GM23248 (cell line): ENCODE data around the gene DAO. TPM values are rescaled to one million over a fixed set of nuclear protein-coding genes. Genes with fewer than 3 reads are reported as not detected.
A peak's percentile ranks its signal among the peaks of the same experiment; 100 is the strongest.

Experiments used
- DNase-seq: peaks from one replicate; pipeline ENCODE4 v3.0.0-alpha.2; 2015
- H2AFZ ChIP-seq: fragments of 200-600 bp; sonication (generic); 2 replicates; pipeline ENCODE4 v1.6.1; 2016; ENCODE audit warnings: antibody characterized with exemption
- H3F3A ChIP-seq: fragments of 200-600 bp; sonication (generic); 2 replicates; pipeline ENCODE4 v1.6.1; 2016; ENCODE audit warnings: mild to moderate bottlenecking, antibody characterized with exemption, mixed run types; ENCODE audit not compliant: insufficient read depth
- H3K27ac ChIP-seq: fragments of 200-600 bp; sonication (generic); 2 replicates; pipeline ENCODE4 v1.5.1; 2016; ENCODE audit warnings: mild to moderate bottlenecking
- H3K27me3 ChIP-seq: fragments of 200-600 bp; sonication (generic); replicated peaks from 2 replicates; pipeline ENCODE4 v1.6.1; 2016; ENCODE audit warnings: mild to moderate bottlenecking; ENCODE audit not compliant: insufficient read depth
- H3K36me3 ChIP-seq: fragments of 200-600 bp; sonication (generic); 2 replicates; pipeline ENCODE4 v1.6.1; 2016; ENCODE audit warnings: low read depth, mild to moderate bottlenecking
- H3K4me1 ChIP-seq: fragments of 200-600 bp; sonication (generic); 2 replicates; pipeline ENCODE4 v1.6.1; 2016; ENCODE audit warnings: mild to moderate bottlenecking; ENCODE audit not compliant: insufficient read depth
- H3K4me2 ChIP-seq: fragments of 200-600 bp; sonication (generic); one replicate; pipeline ENCODE4 v1.6.1; 2016; ENCODE audit warnings: mild to moderate bottlenecking; ENCODE audit not compliant: unreplicated experiment
- H3K4me3 ChIP-seq: fragments of 200-600 bp; sonication (generic); 2 replicates; pipeline ENCODE4 v1.5.1; 2016; ENCODE audit warnings: mild to moderate bottlenecking
- H3K79me2 ChIP-seq: fragments of 200-600 bp; sonication (generic); 2 replicates; pipeline ENCODE4 v1.6.1; 2016; ENCODE audit warnings: mild to moderate bottlenecking; ENCODE audit not compliant: insufficient read depth
- H3K9ac ChIP-seq: fragments of 200-600 bp; sonication (generic); 2 replicates; pipeline ENCODE4 v1.6.1; 2016; ENCODE audit warnings: mild to moderate bottlenecking
- H3K9me2 ChIP-seq: fragments of 200-600 bp; sonication (generic); 2 replicates; pipeline ENCODE4 v1.6.1; 2016; ENCODE audit warnings: mixed run types, mild to moderate bottlenecking, moderate library complexity; ENCODE audit not compliant: insufficient read depth
- H3K9me3 ChIP-seq: fragments of 200-600 bp; sonication (generic); one replicate; pipeline ENCODE4 v1.6.1; 2017; ENCODE audit warnings: low read depth
- H4K20me1 ChIP-seq: fragments of 200-600 bp; sonication (generic); 2 replicates; pipeline ENCODE4 v1.6.0; 2016; ENCODE audit not compliant: insufficient read depth
- EZH2 ChIP-seq: fragments of 200-600 bp; sonication (generic); IDR thresholded peaks from 2 replicates; pipeline ENCODE4 v1.6.1; 2018; ENCODE audit warnings: antibody characterized with exemption, mild to moderate bottlenecking; ENCODE audit not compliant: insufficient read depth, poor library complexity, severe bottlenecking
- EZH2phosphoT487 ChIP-seq: fragments of 200-600 bp; sonication (generic); IDR thresholded peaks from 2 replicates; pipeline ENCODE4 v1.6.1; 2018; ENCODE audit warnings: antibody characterized with exemption, moderate library complexity, mild to moderate bottlenecking, low read depth; ENCODE audit not compliant: insufficient read depth
- WGBS, 2 experiments: methylation state at CpG; one replicate each; pipeline ENCODE4 v1.1.6; 2015 to 2017; ENCODE audit warnings: low lambda C conversion rate in 2 of 2, low coverage in 1 of 2; ENCODE audit errors: missing lambda C conversion rate in 2 of 2; 5-methylcytosine and 5-hydroxymethylcytosine counted together
- in situ Hi-C: fragments of 300-500 bp; cut with MboI; formaldehyde crosslinking; loops from 2 replicates; pipeline ENCODE4 v1.15.0; 2020
- polyA plus RNA-seq: library from polyadenylated mRNA; unstranded; fragments of >200 nt; fragmentation: Nextera tagmentation; extraction: Ambion mirVana; gene quantifications from 2 replicates; pipeline ENCODE4 v1.2.1, GENCODE V29; 2016
- total RNA-seq: library from RNA; depleted of rRNA; stranded (reverse); fragments of >200 nt; shearing (Covaris generic); gene quantifications from 2 replicates; pipeline ENCODE4 v1.2.3, GENCODE V29; 2014

The DAO gene
- total and polyA plus RNA-seq, 2 experiments from 2014 or later, result not detected

- no peak overlapping the region for H2AFZ ChIP-seq
- peaks cover 52% of the 10 kb centered on the region for H3K36me3 ChIP-seq
- no peak for TF ChIP-seq EZH2
- no peak for TF ChIP-seq EZH2phosphoT487
- peaks cover 92% of the 10 kb centered on the region for H3F3A ChIP-seq
- peak overlapping the region; percentile 59 for H3K4me3 ChIP-seq
- peak; percentile 95 for DNase-seq
- H3K27me3 ChIP-seq, result no peaks in the 10 kb centered on the region
- H3K9me2 ChIP-seq, result no peaks in the 10 kb centered on the region
- H4K20me1 ChIP-seq, result no peaks in the 10 kb centered on the region
- H3K4me1 ChIP-seq, result peaks cover 76% of the 10 kb centered on the region
- peak overlapping the region; percentile 81 for H3K4me2 ChIP-seq
- H3K27ac ChIP-seq, result peak overlapping the region; percentile 100
- in situ Hi-C loops, result no loop called here
- peak overlapping the region; percentile 95 for H3K9ac ChIP-seq
- H3K79me2 ChIP-seq, result peaks cover 83% of the 10 kb centered on the region
- no peaks in the 10 kb centered on the region for H3K9me3 ChIP-seq
- 1 to 2% methylated on average over 9 of the region's 9 CpGs for WGBS, 2 experiments
Observed at GRCh38 chr12:108833355-108833733, 46.5 kb upstream of the DAO start.

- H3K27me3 ChIP-seq, result no peaks in the 10 kb centered on the region
- in situ Hi-C loops, result no loop called here
- no peaks in the 10 kb centered on the region for H3K9me2 ChIP-seq
- H3K9ac ChIP-seq, result peak overlapping the region; percentile 95
- no peak for TF ChIP-seq EZH2phosphoT487
- TF ChIP-seq EZH2, result no peak
- no peaks in the 10 kb centered on the region for H3K9me3 ChIP-seq
- peak overlapping the region; percentile 81 for H3K4me2 ChIP-seq
- H3K4me1 ChIP-seq, result peaks cover 75% of the 10 kb centered on the region
- H3K4me3 ChIP-seq, result peak overlapping the region; percentile 59
- no peak overlapping the region for H2AFZ ChIP-seq
- H3F3A ChIP-seq, result peaks cover 90% of the 10 kb centered on the region
- H3K36me3 ChIP-seq, result peaks cover 52% of the 10 kb centered on the region
- DNase-seq, result peak; percentile 80
- H3K79me2 ChIP-seq, result peaks cover 78% of the 10 kb centered on the region
- peak overlapping the region; percentile 100 for H3K27ac ChIP-seq
- 46 to 47% methylated on average over 12 of the region's 12 CpGs for WGBS, 2 experiments
- no peaks in the 10 kb centered on the region for H4K20me1 ChIP-seq
Observed at GRCh38 chr12:108833757-108834472, 46.0 kb upstream of the DAO start.

GRCh38 chr12:108835860-108836634 lies 43.8 kb upstream of the DAO start:
- in situ Hi-C loops, result no loop called here
- peaks cover 50% of the 10 kb centered on the region; the same call in 1 of the 2 replicates for H3K36me3 ChIP-seq
- no peak overlapping the region for H3K4me3 ChIP-seq
- no peak overlapping the region; the same call in 1 of the 2 replicates for H3K9ac ChIP-seq
- 91 to 97% methylated on average over 4 to 7 of the region's 7 CpGs for WGBS, 2 experiments
- no peaks in the 10 kb centered on the region for H3K9me2 ChIP-seq
- DNase-seq, result no peak
- H2AFZ ChIP-seq, result no peak overlapping the region
- H3K4me2 ChIP-seq, result no peak overlapping the region
- peaks cover 89% of the 10 kb centered on the region for H3F3A ChIP-seq
- H3K27me3 ChIP-seq, result no peaks in the 10 kb centered on the region
- H4K20me1 ChIP-seq, result no peaks in the 10 kb centered on the region
- H3K9me3 ChIP-seq, result no peaks in the 10 kb centered on the region
- H3K4me1 ChIP-seq, result peaks cover 80% of the 10 kb centered on the region
- H3K79me2 ChIP-seq, result peaks cover 78% of the 10 kb centered on the region
- TF ChIP-seq EZH2phosphoT487 (no peak), EZH2 (no peak)
- peak overlapping the region; percentile 100 for H3K27ac ChIP-seq

GRCh38 chr12:108837239-108837638 lies 42.7 kb upstream of the DAO start:
- H3F3A ChIP-seq, result peaks cover 83% of the 10 kb centered on the region
- no peaks in the 10 kb centered on the region for H4K20me1 ChIP-seq
- H3K9ac ChIP-seq, result peak overlapping the region; percentile 87
- H3K4me1 ChIP-seq, result peaks cover 70% of the 10 kb centered on the region
- H3K4me2 ChIP-seq, result peak overlapping the region; percentile 43
- H3K36me3 ChIP-seq, result peaks cover 39% of the 10 kb centered on the region; the same call in 1 of the 2 replicates
- no peak for DNase-seq
- H3K79me2 ChIP-seq, result peaks cover 78% of the 10 kb centered on the region
- WGBS, 2 experiments, result 97% methylated on average over 8 of the region's 8 CpGs
- H3K4me3 ChIP-seq, result no peak overlapping the region
- H3K27me3 ChIP-seq, result no peaks in the 10 kb centered on the region
- no peaks in the 10 kb centered on the region for H3K9me2 ChIP-seq
- H2AFZ ChIP-seq, result no peak overlapping the region
- H3K27ac ChIP-seq, result peak overlapping the region; percentile 100
- TF ChIP-seq EZH2phosphoT487 (no peak), EZH2 (no peak)
- in situ Hi-C loops, result no loop called here
- no peaks in the 10 kb centered on the region for H3K9me3 ChIP-seq
